Measurements from ENCODE around the gene ENSA. TPM values are rescaled to one million over a fixed set of nuclear protein-coding genes. Genes with fewer than 3 reads are reported as not detected.

Gene ENSA
- total and polyA plus RNA-seq, 2 of the 4 experiments (the other 2 are of a cell fraction): 53.2 to 96.5 TPM

DNA sequence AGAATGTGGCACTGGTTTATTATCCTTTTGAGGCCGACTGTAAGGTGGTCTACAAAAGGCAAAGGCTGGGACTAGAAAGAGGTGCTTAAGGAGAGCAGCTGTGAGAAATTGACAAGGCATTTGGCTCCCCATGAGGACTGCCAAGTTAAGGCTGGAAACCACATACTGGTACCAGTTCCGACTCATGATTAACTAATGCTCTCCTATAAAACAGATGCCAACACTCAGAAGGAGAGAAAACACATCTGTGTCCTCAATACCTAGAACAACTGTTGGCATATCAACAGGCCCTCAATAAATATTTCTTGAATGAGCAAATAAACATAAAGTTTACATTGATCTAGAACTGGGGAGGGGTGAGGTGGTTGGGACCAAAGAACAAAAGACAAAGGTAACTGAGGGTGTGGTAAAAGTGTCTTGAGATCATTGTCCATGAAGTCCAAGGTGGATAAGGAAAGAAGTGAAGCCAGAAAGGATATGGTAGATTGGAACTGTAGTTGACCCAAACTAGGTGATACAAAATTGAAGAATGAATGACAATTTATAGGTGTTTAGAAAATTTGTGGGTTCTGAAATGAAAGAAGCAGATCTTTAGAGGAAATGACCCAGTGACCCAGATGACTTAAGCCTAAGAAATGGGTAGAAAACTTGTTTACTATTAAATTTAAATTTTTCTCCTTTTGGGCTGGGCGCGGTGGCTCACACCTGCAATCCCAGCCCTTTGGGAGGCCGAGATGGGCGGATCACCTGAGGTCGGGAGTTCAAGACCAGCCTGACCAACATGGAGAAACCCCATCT is 33.1 kb downstream of the ENSA start (continued):
- TF ChIP-seq CHD1 (IDR thresholded peaks at IDR 0.05; ENCODE audit: low read depth, low read length) (no peak), MXI1 (IDR thresholded peaks at IDR 0.05; ENCODE audit: borderline replicate concordance, low read depth, low read length) (no peak)

GRCh38 chr1:150582371-150582770 is 47.0 kb downstream of the ENSA start:
- H3K56ac ChIP-seq (ENCODE audit: extremely low read depth, insufficient read depth, low read length): no peak overlapping the region
- H2BK15ac ChIP-seq (ENCODE audit: low read depth, low read length): no peak overlapping the region; the same call in 2 of the 3 replicates
- H3K9me1 ChIP-seq (ENCODE audit: insufficient read depth, low read length): peaks cover 3% of the 10 kb centered on the region; the same call in 1 of the 2 replicates
- ATAC-seq (ENCODE audit: low read depth): no peak
- H3K4ac ChIP-seq (ENCODE audit: low read depth, low read length): no peak overlapping the region
- BruUV-seq (replicated peaks): no TSS peak
- in situ Hi-C loops (cut with MboI; ENCODE audit: low sequenced_read_pairs): no loop called here
- H3K27ac ChIP-seq (ENCODE audit: insufficient read depth, low read length): no peak overlapping the region
- H4K91ac ChIP-seq (ENCODE audit: insufficient read depth, low read depth, low read length): no peak overlapping the region
- dilution Hi-C loops (cut with HindIII; ENCODE audit: low sequenced_read_pairs, unreplicated experiment): no loop called here
- H3K14ac ChIP-seq (replicated peaks; ENCODE audit: low read depth, low read length): no peak overlapping the region; the same call in 1 of the 2 replicates
- no peaks in the 10 kb centered on the region for H3K27me3 ChIP-seq (ENCODE audit: control insufficient read depth, insufficient read depth, low read length)
- H3K23ac ChIP-seq (ENCODE audit: low read depth, low read length): no peak overlapping the region
- peaks cover 11% of the 10 kb centered on the region for H3K36me3 ChIP-seq (ENCODE audit: control insufficient read depth, insufficient read depth, low read length)
- no peak overlapping the region for H3K18ac ChIP-seq (ENCODE audit: low read depth, low read length)
- peaks cover 3% of the 10 kb centered on the region for H3K4me1 ChIP-seq (ENCODE audit: control insufficient read depth, insufficient read depth, low read length)
- H3K4me3 ChIP-seq (ENCODE audit: insufficient read depth, low read depth, low read length): no peak overlapping the region
- no peak overlapping the region for H2BK5ac ChIP-seq (ENCODE audit: low read depth, low read length, poor library complexity, severe bottlenecking)
- peaks cover 21% of the 10 kb centered on the region for H4K20me1 ChIP-seq (ENCODE audit: insufficient read depth, low read length)
- no peak overlapping the region for H4K5ac ChIP-seq (ENCODE audit: low read depth, low read length)
- H3K9me3 ChIP-seq (ENCODE audit: control insufficient read depth, insufficient read depth, low read length): no peaks in the 10 kb centered on the region
- intact Hi-C loops (cut with micrococcal nuclease): no loop called here
- peak overlapping the region; percentile 69; the same call in 1 of the 2 replicates for H2AK5ac ChIP-seq (ENCODE audit: low read depth, low read length)
- H3K9ac ChIP-seq (ENCODE audit: low read depth, low read length): no peak overlapping the region
- no peak overlapping the region for H2AK9ac ChIP-seq (replicated peaks; ENCODE audit: low read depth, low read length, poor library complexity)
- POLR2A ChIA-PET (ENCODE audit: unreplicated experiment): interaction anchor here (0.5 to 0.6 kb wide), 2 partner anchors 21 to 198 kb away, joined by 3 to 4 read pairs; no protein-coding TSS in a partner anchor
- H4K8ac ChIP-seq (ENCODE audit: low read depth in 2 of 2, low read length in 2 of 2): no peak overlapping the region
- no peak overlapping the region for H2BK20ac ChIP-seq (ENCODE audit: low read depth, low read length)
- CTCF ChIA-PET: interaction anchor here (1.3 kb wide), 1 partner anchor 33 kb away, joined by 3 read pairs; no protein-coding TSS in a partner anchor
- DNase-seq: peak; percentile 38
- H2AFZ ChIP-seq (replicated peaks; ENCODE audit: low read length, poor library complexity): no peak overlapping the region
- WGBS, 2 experiments (ENCODE audit: extremely low coverage in 2 of 2, insufficient read length in 1 of 2): no CpG with 5 or more reads among the region's 2 CpGs
- H2BK120ac ChIP-seq (ENCODE audit: low read depth, low read length): no peak overlapping the region
- H3K4me2 ChIP-seq (ENCODE audit: low read depth, low read length): no peak overlapping the region
- peaks cover 11 to 16% of the 10 kb centered on the region in 2 experiments; a peak in 3 of 4 replicates for H3K79me1 ChIP-seq (ENCODE audit: low read depth in 1 of 2, low read length in 2 of 2)
- no peak for TF ChIP-seq RAD21 (IDR thresholded peaks at IDR 0.05; ENCODE audit: low read length)
- TF ChIP-seq SMC3 (IDR thresholded peaks at IDR 0.05; ENCODE audit: low read depth, low read length): no peak
- TF ChIP-seq MAFK (IDR thresholded peaks at IDR 0.05; ENCODE audit: low read depth, low read length): no peak
- no peak for TF ChIP-seq NFE2L2 (IDR thresholded peaks at IDR 0.05; ENCODE audit: low read depth, low read length)
- no peak for TF ChIP-seq USF2 (IDR thresholded peaks at IDR 0.05; ENCODE audit: low read depth, low read length)
- TF ChIP-seq CEBPB (IDR thresholded peaks at IDR 0.05; ENCODE audit: low read depth, low read length): no peak
- TF ChIP-seq CHD1 (IDR thresholded peaks at IDR 0.05; ENCODE audit: low read depth, low read length): no peak
- no peak for TF ChIP-seq MAZ (IDR thresholded peaks at IDR 0.05; ENCODE audit: borderline replicate concordance, low read depth, low read length)
- TF ChIP-seq RFX5 (IDR thresholded peaks at IDR 0.05; ENCODE audit: low read depth, low read length): no peak
- no peak for TF ChIP-seq BHLHE40 (IDR thresholded peaks at IDR 0.05; ENCODE audit: low read depth, low read length)
- no peak for TF ChIP-seq CTCF (conservative IDR thresholded peaks at IDR 0.05; ENCODE audit: low read depth, low read length)
- no peak for TF ChIP-seq RCOR1 (IDR thresholded peaks at IDR 0.05; ENCODE audit: insufficient replicate concordance, low read length)
